DND-41 (cell line): ENCODE measurements around the gene AMPH.

Experiments used
- EZH2 ChIP-seq: IDR thresholded peaks from 3 replicates; pipeline ENCODE4 v1.6.1; 2012; ENCODE audit warnings: borderline replicate concordance, low read depth, mild to moderate bottlenecking, moderate library complexity, low read length, inconsistent platforms; ENCODE audit not compliant: severe bottlenecking
- TF ChIP-seq, protein P1 (sequence below): IDR thresholded peaks from 2 replicates; pipeline ENCODE4 v1.5.1; 2012; ENCODE audit warnings: borderline replicate concordance, low read length, moderate library complexity, mild to moderate bottlenecking; ENCODE audit not compliant: poor library complexity, severe bottlenecking; ENCODE audit errors: extremely low read depth

DNA sequence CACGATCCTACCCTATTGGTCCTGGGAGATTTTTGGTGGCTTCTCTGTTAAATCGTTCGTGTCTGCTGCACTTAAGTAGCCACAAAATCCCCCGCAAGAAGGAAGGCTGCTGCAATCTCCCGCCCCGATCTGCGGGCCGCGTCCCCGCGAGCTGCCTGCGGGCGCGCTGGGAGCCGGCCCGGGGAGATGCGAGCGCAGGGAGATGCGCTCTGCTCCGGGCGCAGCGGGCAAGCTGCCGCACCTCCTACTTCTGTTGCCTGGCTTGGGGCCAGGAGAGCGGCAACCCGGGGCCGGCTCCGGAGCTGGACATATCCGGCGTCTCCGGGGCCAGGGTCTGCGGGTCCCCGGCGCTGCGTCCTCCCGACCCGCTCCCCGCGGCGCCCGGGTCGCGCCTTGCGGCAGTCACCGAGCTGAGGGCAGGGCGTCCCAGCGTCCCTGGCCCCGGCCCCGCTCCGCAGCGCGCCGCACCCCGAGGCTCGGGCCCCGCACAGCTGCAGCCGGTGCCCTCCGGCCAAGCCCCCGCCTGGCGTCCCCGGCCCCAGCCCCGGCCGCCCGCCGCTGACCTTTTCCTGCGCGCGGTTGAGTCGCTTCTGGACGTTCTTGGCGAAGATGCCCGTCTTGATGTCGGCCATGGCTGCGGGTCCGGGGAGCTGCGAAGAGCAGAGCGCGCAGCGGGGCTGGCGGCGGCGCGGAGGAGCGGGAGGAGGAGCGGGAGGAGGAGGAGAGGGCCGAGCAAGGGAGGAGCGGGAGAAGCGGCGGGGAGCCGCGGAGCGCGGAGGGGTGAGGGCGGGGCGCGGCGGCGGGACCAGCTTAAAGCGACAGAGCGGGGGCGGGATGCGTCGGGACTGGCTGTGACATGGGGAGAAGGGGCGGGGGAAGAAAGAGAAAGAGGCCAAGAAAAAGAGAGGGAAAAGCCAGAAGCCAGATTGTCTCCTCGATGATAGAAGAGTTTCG lies at the start of gene AMPH:
- TF ChIP-seq, protein P1, sequence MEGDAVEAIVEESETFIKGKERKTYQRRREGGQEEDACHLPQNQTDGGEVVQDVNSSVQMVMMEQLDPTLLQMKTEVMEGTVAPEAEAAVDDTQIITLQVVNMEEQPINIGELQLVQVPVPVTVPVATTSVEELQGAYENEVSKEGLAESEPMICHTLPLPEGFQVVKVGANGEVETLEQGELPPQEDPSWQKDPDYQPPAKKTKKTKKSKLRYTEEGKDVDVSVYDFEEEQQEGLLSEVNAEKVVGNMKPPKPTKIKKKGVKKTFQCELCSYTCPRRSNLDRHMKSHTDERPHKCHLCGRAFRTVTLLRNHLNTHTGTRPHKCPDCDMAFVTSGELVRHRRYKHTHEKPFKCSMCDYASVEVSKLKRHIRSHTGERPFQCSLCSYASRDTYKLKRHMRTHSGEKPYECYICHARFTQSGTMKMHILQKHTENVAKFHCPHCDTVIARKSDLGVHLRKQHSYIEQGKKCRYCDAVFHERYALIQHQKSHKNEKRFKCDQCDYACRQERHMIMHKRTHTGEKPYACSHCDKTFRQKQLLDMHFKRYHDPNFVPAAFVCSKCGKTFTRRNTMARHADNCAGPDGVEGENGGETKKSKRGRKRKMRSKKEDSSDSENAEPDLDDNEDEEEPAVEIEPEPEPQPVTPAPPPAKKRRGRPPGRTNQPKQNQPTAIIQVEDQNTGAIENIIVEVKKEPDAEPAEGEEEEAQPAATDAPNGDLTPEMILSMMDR: no peak
- TF ChIP-seq EZH2: no peak
